ENCODE data around the gene TRIM56. TPM values are rescaled to one million over a fixed set of nuclear protein-coding genes. Genes with fewer than 3 reads are reported as not detected.

TRIM56 gene
- total RNA-seq, 1 experiment from 2014 or later = 23.1 TPM

- TF ChIP-seq ZNF532 (CRISPR knock-in tag; IDR thresholded peaks at IDR 0.05; ENCODE audit: borderline replicate concordance) (no peak), SOX15 (CRISPR knock-in tag; IDR thresholded peaks at IDR 0.05) (no peak), E2F1 (CRISPR knock-in tag; IDR thresholded peaks at IDR 0.05) (no peak)
Observed at GRCh38 chr7:101097561-101097960, 12.3 kb downstream of the TRIM56 start (continued).

GRCh38 chr7:101099969-101100781, 14.9 kb downstream of the TRIM56 start:
- TF ChIP-seq NR3C1 (CRISPR knock-in tag; conservative IDR thresholded peaks at IDR 0.05; ENCODE audit: low read depth) (no peak), NFE2L1 (CRISPR knock-in tag; IDR thresholded peaks at IDR 0.05) (peak; percentile 99), JAZF1 (CRISPR knock-in tag; IDR thresholded peaks at IDR 0.05) (no peak), FOXP4 (CRISPR knock-in tag; IDR thresholded peaks at IDR 0.05) (peak; percentile 52; the same call in 1 of the 2 replicates), ZNF396 (CRISPR knock-in tag; IDR thresholded peaks at IDR 0.05; ENCODE audit: borderline replicate concordance) (no peak), ATF3 (CRISPR knock-in tag; conservative IDR thresholded peaks at IDR 0.05) (no peak; the same call in 1 of the 2 replicates), MAX (CRISPR knock-in tag; IDR thresholded peaks at IDR 0.05) (peak; percentile 72), TEAD1 (CRISPR knock-in tag; IDR thresholded peaks at IDR 0.05) (peak; percentile 81; the same call in 1 of the 2 replicates), ZNF121 (CRISPR knock-in tag; IDR thresholded peaks at IDR 0.05) (0 out of 2 replicates have a peak, but pooled peaks have one; percentile 25), FOXJ3 (CRISPR knock-in tag; IDR thresholded peaks at IDR 0.05; ENCODE audit: borderline replicate concordance) (no peak), MXD4 (CRISPR knock-in tag; IDR thresholded peaks at IDR 0.05; ENCODE audit: borderline replicate concordance) (no peak), NR2C2 (CRISPR knock-in tag; IDR thresholded peaks at IDR 0.05) (no peak), CDX4 (CRISPR knock-in tag; IDR thresholded peaks at IDR 0.05; ENCODE audit: borderline replicate concordance) (no peak), ZNF263 (CRISPR knock-in tag; IDR thresholded peaks at IDR 0.05; ENCODE audit: low read depth) (no peak), ZMAT4 (CRISPR knock-in tag; IDR thresholded peaks at IDR 0.05) (no peak), FOXP1 (CRISPR knock-in tag; IDR thresholded peaks at IDR 0.05; ENCODE audit: borderline replicate concordance) (peak; percentile 58; the same call in 1 of the 2 replicates), ETV6 (CRISPR knock-in tag; IDR thresholded peaks at IDR 0.05) (peak; percentile 55; the same call in 1 of the 2 replicates), NFATC4 (CRISPR knock-in tag; IDR thresholded peaks at IDR 0.05) (no peak), JUN (CRISPR knock-in tag; IDR thresholded peaks at IDR 0.05) (peak; percentile 79; the same call in 1 of the 2 replicates), STAT6 (CRISPR knock-in tag; conservative IDR thresholded peaks at IDR 0.05; ENCODE audit: low read depth) (no peak)
- Mint-ChIP-seq H3K4me3 (peak overlapping the region; percentile 20), H3K27me3 (ENCODE audit: low read depth) (peaks cover 3% of the 10 kb centered on the region), H3K4me1 (peaks cover 37% of the 10 kb centered on the region), H3K9me3 (no peaks in the 10 kb centered on the region), H3K27ac (peak overlapping the region; percentile 72; the same call in 1 of the 2 replicates), H3K36me3 (no peaks in the 10 kb centered on the region)
- CTCF ChIA-PET = interaction anchor here (0.6 to 2.1 kb wide), 7 partner anchors 22 to 284 kb away, joined by 3 to 6 read pairs (median 3); no protein-coding TSS in a partner anchor
- DNase-seq (ENCODE audit: low spot score) (peak; percentile 84), ATAC-seq (peak; percentile 85)
- POLR2A ChIA-PET = interaction anchor here (0.6 to 0.9 kb wide), 3 partner anchors 44 to 88 kb away, joined by 3 to 4 read pairs (median 3); no protein-coding TSS in a partner anchor
